Measurements from ENCODE around the gene HSD17B12.

- TF ChIP-seq CTCF (IDR thresholded peaks at IDR 0.05) (no peak), POLR2A (IDR thresholded peaks at IDR 0.05) (no peak), POLR2AphosphoS5 (IDR thresholded peaks at IDR 0.05; ENCODE audit: insufficient read depth in 1 of 2, low read depth in 1 of 2) (no peak)
Measured at GRCh38 chr11:43834286-43834685, 153.7 kb downstream of the HSD17B12 start.
